ENCODE results near the gene UNC119B.

UNC119B gene

DNA sequence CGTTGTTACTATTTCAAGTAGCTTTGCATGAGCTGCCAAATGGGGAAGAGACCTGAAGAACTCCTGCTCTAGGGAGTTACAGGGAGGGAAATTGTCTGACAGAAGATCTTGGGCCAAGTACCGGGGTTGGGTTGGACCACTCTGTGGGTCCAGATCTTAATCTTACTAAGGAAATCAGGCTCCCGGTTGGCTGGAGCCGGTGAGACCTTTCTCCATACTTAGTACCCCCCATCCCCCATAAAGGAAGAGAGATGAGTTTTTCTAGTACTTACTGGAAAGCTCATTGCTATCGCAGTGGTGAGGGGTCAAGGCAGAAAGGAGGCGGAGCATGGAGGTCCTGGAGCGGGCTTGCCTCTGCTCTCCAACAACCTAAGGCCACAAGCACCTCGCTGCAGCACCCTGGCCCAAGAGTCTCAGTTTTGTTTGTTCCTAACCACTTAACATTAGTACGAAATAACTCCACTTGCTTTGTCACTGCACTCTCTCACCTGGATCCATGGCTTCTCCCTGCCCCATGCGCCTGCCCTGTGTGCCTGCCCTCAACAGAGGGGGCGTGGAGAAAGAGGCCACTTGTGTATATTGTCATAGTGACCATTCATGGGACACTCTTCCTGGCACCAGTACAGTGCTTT is 6.8 kb upstream of the UNC119B start:
- no peak overlapping the region for H3K9ac ChIP-seq (ENCODE audit: low read length)
- H3K27me3 ChIP-seq (replicated peaks; ENCODE audit: insufficient read depth, low read length) = no peaks in the 10 kb centered on the region
- H3K9me2 ChIP-seq (replicated peaks; ENCODE audit: insufficient read depth, low read length) = no peaks in the 10 kb centered on the region
- H3K4me3 ChIP-seq (ENCODE audit: low read length) = no peak overlapping the region
- no peaks in the 10 kb centered on the region for H4K20me1 ChIP-seq (ENCODE audit: insufficient read depth, low read length)
- TF ChIP-seq EZH2 (optimal IDR thresholded peaks at IDR 0.05; ENCODE audit: low read depth, low read length) (no peak), CTCF (IDR thresholded peaks at IDR 0.05; ENCODE audit: low read length) (no peak)
- no peak overlapping the region for H3K27ac ChIP-seq (ENCODE audit: low read length)
- no peaks in the 10 kb centered on the region for H3F3A ChIP-seq (ENCODE audit: insufficient read depth, low read length)
- no peaks in the 10 kb centered on the region for H3K4me1 ChIP-seq (ENCODE audit: low read length)
- no peak for DNase-seq
- H3K36me3 ChIP-seq (replicated peaks; ENCODE audit: insufficient read depth, low read length) = no peaks in the 10 kb centered on the region
- no peaks in the 10 kb centered on the region for H3K9me3 ChIP-seq (replicated peaks; ENCODE audit: insufficient read depth, low read length)
- H3K79me2 ChIP-seq (ENCODE audit: low read length) = no peaks in the 10 kb centered on the region
- H3K4me2 ChIP-seq (ENCODE audit: low read depth, low read length) = no peak overlapping the region
- no peak overlapping the region for H2AFZ ChIP-seq (ENCODE audit: low read length)

DNA sequence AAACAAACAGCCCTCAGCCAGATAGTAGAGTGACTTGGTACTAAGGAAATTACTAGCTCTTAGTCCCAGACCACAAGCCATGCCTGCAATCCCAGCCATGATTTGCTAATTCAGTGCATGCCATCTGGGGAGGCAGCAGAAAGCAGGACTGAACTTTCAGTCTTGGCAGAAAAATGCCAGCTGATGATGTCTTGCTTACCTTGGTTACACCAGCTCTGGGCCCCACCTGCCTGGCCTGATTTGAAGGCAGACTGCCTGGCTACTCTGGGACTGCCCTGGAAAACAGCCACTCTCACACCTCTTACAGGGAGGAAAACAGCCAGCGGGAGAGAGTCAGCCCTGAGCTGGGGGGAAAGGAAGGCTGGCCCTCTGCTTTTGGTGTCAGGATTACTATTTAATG is 4.6 kb upstream of the UNC119B start:
- no peaks in the 10 kb centered on the region for H3K9me2 ChIP-seq (replicated peaks; ENCODE audit: insufficient read depth, low read length)
- H3K9me3 ChIP-seq (replicated peaks; ENCODE audit: insufficient read depth, low read length) = no peaks in the 10 kb centered on the region
- no peaks in the 10 kb centered on the region for H4K20me1 ChIP-seq (ENCODE audit: insufficient read depth, low read length)
- H3K27me3 ChIP-seq (replicated peaks; ENCODE audit: insufficient read depth, low read length) = no peaks in the 10 kb centered on the region
- no peaks in the 10 kb centered on the region for H3K79me2 ChIP-seq (ENCODE audit: low read length)
- no peaks in the 10 kb centered on the region for H3K36me3 ChIP-seq (replicated peaks; ENCODE audit: insufficient read depth, low read length)
- H3K9ac ChIP-seq (ENCODE audit: low read length) = no peak overlapping the region
- H3K27ac ChIP-seq (ENCODE audit: low read length) = no peak overlapping the region
- TF ChIP-seq EZH2 (optimal IDR thresholded peaks at IDR 0.05; ENCODE audit: low read depth, low read length) (no peak), EZH2phosphoT487 (IDR thresholded peaks at IDR 0.05; ENCODE audit: low read length) (no peak), CTCF (IDR thresholded peaks at IDR 0.05; ENCODE audit: low read length) (no peak)
- no peak overlapping the region for H3K4me2 ChIP-seq (ENCODE audit: low read depth, low read length)
- no peaks in the 10 kb centered on the region for H3F3A ChIP-seq (ENCODE audit: insufficient read depth, low read length)
- DNase-seq = no peak
- no peak overlapping the region for H2AFZ ChIP-seq (ENCODE audit: low read length)
- no peak overlapping the region for H3K4me3 ChIP-seq (ENCODE audit: low read length)
- no peaks in the 10 kb centered on the region for H3K4me1 ChIP-seq (ENCODE audit: low read length)

DNA sequence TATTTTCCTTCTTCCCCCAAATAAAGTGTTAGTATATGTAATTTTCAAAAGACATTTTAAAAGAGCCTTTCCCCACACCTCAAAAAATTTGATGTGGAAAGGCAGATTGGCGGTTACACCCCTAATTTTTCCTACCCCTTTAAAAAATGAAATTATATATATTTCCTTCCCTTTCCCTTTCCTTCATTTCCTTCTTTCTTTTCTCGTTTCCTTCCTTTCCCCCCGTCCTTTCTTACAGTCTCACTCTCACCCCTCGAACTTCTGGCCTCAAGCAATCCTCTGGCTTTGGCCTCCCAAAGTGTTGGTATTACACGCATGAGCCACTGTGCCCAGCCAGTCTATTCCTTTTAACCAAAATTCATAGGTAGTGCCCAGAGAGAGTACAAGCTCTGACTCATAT is 4.2 kb upstream of the UNC119B start:
- Histone ChIP-seq H3K9me2 (replicated peaks; ENCODE audit: insufficient read depth, low read length) (no peaks in the 10 kb centered on the region), H3K9ac (ENCODE audit: low read length) (no peak overlapping the region), H3F3A (ENCODE audit: insufficient read depth, low read length) (no peaks in the 10 kb centered on the region), H3K27ac (ENCODE audit: low read length) (no peak overlapping the region), H3K36me3 (replicated peaks; ENCODE audit: insufficient read depth, low read length) (no peaks in the 10 kb centered on the region), H3K27me3 (replicated peaks; ENCODE audit: insufficient read depth, low read length) (no peaks in the 10 kb centered on the region), H4K20me1 (ENCODE audit: insufficient read depth, low read length) (no peaks in the 10 kb centered on the region), H3K4me3 (ENCODE audit: low read length) (no peak overlapping the region), H2AFZ (ENCODE audit: low read length) (no peak overlapping the region), H3K9me3 (replicated peaks; ENCODE audit: insufficient read depth, low read length) (no peaks in the 10 kb centered on the region), H3K4me1 (ENCODE audit: low read length) (no peaks in the 10 kb centered on the region), H3K79me2 (ENCODE audit: low read length) (no peaks in the 10 kb centered on the region), H3K4me2 (ENCODE audit: low read depth, low read length) (no peak overlapping the region)
- DNase-seq = no peak
- no peak for TF ChIP-seq EZH2phosphoT487 (IDR thresholded peaks at IDR 0.05; ENCODE audit: low read length)
- no peak for TF ChIP-seq CTCF (IDR thresholded peaks at IDR 0.05; ENCODE audit: low read length)
- TF ChIP-seq EZH2 (optimal IDR thresholded peaks at IDR 0.05; ENCODE audit: low read depth, low read length) = no peak
